ENCODE results near the gene CDH5.
A peak's percentile ranks its signal among the peaks of the same experiment; 100 is the strongest.

Gene CDH5

GRCh38 chr16:66395806-66396555 is 29.5 kb downstream of the CDH5 start:
- DNase-seq = no peak

- DNase-seq = no peak
Observed at GRCh38 chr16:66397736-66398433, 31.4 kb downstream of the CDH5 start.

GRCh38 chr16:66399031-66399430 is 32.5 kb downstream of the CDH5 start:
- no peak for DNase-seq

- DNase-seq = no peak
Observed at GRCh38 chr16:66399930-66400329, 33.4 kb downstream of the CDH5 start.

- no peak for DNase-seq
Observed at GRCh38 chr16:66400503-66401380, 34.3 kb downstream of the CDH5 start.

GRCh38 chr16:66401610-66402009 is 35.1 kb downstream of the CDH5 start:
- no peak for DNase-seq

- DNase-seq = no peak
Observed at GRCh38 chr16:66402166-66402565, 35.7 kb downstream of the CDH5 start.

- no peak for DNase-seq
Observed at GRCh38 chr16:66402591-66403230, 36.2 kb downstream of the CDH5 start.

- no peak for DNase-seq
Observed at GRCh38 chr16:66403531-66404145, 37.1 kb downstream of the CDH5 start.

- no peak for DNase-seq
Observed at GRCh38 chr16:66405057-66405783, 38.7 kb downstream of the CDH5 start.

- DNase-seq = peak; percentile 43 to 65
Observed at GRCh38 chr16:66406534-66407221, 40.2 kb downstream of the CDH5 start.

GRCh38 chr16:66408163-66409048 is 41.9 kb downstream of the CDH5 start:
- peak; percentile 35 to 42 for DNase-seq

- no peak for DNase-seq
Observed at GRCh38 chr16:66409156-66409555, 42.7 kb downstream of the CDH5 start.

GRCh38 chr16:66412182-66412581 is 45.7 kb downstream of the CDH5 start:
- no peak for DNase-seq

- DNase-seq = no peak
Observed at GRCh38 chr16:66414891-66415290, 48.4 kb downstream of the CDH5 start.

- no peak for DNase-seq
Observed at GRCh38 chr16:66416136-66416535, 49.6 kb downstream of the CDH5 start.

- no peak for DNase-seq
Observed at GRCh38 chr16:66416939-66417700, 50.6 kb downstream of the CDH5 start.

- DNase-seq = no peak
Observed at GRCh38 chr16:66418165-66418962, 51.9 kb downstream of the CDH5 start.

All from SHP77 (cell line).